ENCODE measurements around the gene REV1.

GRCh38 chr2:99478632-99479031, 11.2 kb downstream of the REV1 start:
- TF ChIP-seq TCF7L2 (IDR thresholded peaks at IDR 0.05; ENCODE audit: borderline replicate concordance, extremely low read depth, insufficient read depth, insufficient read length) (no peak), CTCF (IDR thresholded peaks at IDR 0.05 in 2 of 3, conservative IDR thresholded peaks at IDR 0.05 in 1 of 3; ENCODE audit: borderline replicate concordance in 1 of 3, insufficient read depth in 1 of 3, low read depth in 2 of 3, low read length in 2 of 3) (no peak), EZH2phosphoT487 (IDR thresholded peaks at IDR 0.05; ENCODE audit: borderline replicate concordance) (no peak), JUND (IDR thresholded peaks at IDR 0.05) (no peak), CBX3 (IDR thresholded peaks at IDR 0.05; ENCODE audit: low read depth) (no peak), POLR2A (IDR thresholded peaks at IDR 0.05; ENCODE audit: borderline replicate concordance, extremely low read depth, insufficient read depth, insufficient read length) (no peak)
- TF ChIP-seq, protein P1, sequence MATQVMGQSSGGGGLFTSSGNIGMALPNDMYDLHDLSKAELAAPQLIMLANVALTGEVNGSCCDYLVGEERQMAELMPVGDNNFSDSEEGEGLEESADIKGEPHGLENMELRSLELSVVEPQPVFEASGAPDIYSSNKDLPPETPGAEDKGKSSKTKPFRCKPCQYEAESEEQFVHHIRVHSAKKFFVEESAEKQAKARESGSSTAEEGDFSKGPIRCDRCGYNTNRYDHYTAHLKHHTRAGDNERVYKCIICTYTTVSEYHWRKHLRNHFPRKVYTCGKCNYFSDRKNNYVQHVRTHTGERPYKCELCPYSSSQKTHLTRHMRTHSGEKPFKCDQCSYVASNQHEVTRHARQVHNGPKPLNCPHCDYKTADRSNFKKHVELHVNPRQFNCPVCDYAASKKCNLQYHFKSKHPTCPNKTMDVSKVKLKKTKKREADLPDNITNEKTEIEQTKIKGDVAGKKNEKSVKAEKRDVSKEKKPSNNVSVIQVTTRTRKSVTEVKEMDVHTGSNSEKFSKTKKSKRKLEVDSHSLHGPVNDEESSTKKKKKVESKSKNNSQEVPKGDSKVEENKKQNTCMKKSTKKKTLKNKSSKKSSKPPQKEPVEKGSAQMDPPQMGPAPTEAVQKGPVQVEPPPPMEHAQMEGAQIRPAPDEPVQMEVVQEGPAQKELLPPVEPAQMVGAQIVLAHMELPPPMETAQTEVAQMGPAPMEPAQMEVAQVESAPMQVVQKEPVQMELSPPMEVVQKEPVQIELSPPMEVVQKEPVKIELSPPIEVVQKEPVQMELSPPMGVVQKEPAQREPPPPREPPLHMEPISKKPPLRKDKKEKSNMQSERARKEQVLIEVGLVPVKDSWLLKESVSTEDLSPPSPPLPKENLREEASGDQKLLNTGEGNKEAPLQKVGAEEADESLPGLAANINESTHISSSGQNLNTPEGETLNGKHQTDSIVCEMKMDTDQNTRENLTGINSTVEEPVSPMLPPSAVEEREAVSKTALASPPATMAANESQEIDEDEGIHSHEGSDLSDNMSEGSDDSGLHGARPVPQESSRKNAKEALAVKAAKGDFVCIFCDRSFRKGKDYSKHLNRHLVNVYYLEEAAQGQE (IDR thresholded peaks at IDR 0.05; ENCODE audit: low read depth), result no peak
- TF ChIP-seq, protein P2, sequence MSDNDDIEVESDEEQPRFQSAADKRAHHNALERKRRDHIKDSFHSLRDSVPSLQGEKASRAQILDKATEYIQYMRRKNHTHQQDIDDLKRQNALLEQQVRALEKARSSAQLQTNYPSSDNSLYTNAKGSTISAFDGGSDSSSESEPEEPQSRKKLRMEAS (IDR thresholded peaks at IDR 0.05), result no peak
